Measurements from ENCODE around the gene MYOG.

GRCh38 chr1:203124546-203125317, 38.9 kb upstream of the MYOG start:
- TF ChIP-seq CTCF (IDR thresholded peaks at IDR 0.05), result no peak
- TF ChIP-seq POLR2A (IDR thresholded peaks at IDR 0.05), result no peak
